ENCODE data around the gene ABHD17A. TPM values are rescaled to one million over a fixed set of nuclear protein-coding genes. Genes with fewer than 3 reads are reported as not detected.

The ABHD17A gene
- total and polyA plus RNA-seq, 9 of the 15 experiments (the other 6 are each of a cell fraction or from before 2014, with no cell fraction given): 0.04 to 135 (median 21.8) TPM; not detected in 1

DNA sequence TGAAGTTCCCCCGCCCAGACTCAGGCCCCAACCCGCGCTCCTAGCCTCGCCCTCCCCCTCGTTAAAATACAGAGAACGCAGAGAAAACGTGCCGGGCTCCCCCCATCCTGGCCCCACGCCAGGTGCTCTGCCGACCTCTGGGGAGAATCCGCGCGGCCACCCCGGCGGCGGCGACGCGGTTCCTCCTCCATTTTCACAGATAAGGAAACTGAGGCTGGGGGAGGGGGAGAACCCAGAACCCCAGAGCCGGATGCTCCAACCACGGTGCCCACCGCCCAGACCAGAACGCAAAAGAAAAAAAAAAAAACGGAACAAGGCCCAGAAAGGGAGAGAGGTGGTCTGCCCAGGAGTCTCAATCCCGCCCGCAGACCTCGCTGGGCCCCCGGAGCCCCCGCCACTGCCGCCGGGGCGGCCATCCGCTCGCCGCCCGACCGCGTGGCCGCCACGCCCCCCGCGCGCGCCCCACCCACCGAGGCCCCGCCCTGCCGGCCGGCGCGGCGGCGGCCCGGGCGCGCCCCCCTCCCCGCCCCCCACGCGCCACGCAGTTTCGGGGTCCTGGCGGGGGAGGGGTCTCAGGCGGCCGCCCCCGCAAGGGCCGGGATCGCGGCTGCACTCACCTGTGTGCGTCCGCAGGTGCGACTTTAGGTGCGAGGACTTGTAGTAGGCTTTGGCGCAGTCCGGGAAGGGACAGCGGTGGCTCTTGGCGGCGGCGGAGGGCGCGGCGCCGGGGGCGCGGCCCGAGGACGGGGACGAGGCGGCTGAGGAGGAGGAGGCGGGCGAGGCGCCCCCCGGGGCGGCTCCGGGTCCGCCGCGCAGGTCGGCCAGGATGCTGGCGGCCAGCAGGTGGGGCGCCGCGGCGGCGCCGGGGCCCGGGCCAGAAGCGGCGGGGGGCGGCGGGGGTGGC is 22.6 kb downstream of the ABHD17A start (continued):
- no peak for TF ChIP-seq ID3 (CRISPR knock-in tag; IDR thresholded peaks at IDR 0.05)
- TF ChIP-seq ID3 (tag; IDR thresholded peaks at IDR 0.05): no peak
- TF ChIP-seq, protein P1, sequence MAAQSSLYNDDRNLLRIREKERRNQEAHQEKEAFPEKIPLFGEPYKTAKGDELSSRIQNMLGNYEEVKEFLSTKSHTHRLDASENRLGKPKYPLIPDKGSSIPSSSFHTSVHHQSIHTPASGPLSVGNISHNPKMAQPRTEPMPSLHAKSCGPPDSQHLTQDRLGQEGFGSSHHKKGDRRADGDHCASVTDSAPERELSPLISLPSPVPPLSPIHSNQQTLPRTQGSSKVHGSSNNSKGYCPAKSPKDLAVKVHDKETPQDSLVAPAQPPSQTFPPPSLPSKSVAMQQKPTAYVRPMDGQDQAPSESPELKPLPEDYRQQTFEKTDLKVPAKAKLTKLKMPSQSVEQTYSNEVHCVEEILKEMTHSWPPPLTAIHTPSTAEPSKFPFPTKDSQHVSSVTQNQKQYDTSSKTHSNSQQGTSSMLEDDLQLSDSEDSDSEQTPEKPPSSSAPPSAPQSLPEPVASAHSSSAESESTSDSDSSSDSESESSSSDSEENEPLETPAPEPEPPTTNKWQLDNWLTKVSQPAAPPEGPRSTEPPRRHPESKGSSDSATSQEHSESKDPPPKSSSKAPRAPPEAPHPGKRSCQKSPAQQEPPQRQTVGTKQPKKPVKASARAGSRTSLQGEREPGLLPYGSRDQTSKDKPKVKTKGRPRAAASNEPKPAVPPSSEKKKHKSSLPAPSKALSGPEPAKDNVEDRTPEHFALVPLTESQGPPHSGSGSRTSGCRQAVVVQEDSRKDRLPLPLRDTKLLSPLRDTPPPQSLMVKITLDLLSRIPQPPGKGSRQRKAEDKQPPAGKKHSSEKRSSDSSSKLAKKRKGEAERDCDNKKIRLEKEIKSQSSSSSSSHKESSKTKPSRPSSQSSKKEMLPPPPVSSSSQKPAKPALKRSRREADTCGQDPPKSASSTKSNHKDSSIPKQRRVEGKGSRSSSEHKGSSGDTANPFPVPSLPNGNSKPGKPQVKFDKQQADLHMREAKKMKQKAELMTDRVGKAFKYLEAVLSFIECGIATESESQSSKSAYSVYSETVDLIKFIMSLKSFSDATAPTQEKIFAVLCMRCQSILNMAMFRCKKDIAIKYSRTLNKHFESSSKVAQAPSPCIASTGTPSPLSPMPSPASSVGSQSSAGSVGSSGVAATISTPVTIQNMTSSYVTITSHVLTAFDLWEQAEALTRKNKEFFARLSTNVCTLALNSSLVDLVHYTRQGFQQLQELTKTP (IDR thresholded peaks at IDR 0.05; ENCODE audit: low read depth in 1 of 2, partially characterized antibody in 2 of 2): no peak
- no peak for TF ChIP-seq RCOR1 (IDR thresholded peaks at IDR 0.05; ENCODE audit: borderline replicate concordance in 1 of 2, low read depth in 2 of 2, low read length in 2 of 2)
- TF ChIP-seq HNRNPLL (IDR thresholded peaks at IDR 0.05; ENCODE audit: low read depth, low read length, poor library complexity, severe bottlenecking): peak; percentile 7
- no peak for TF ChIP-seq ZNF212 (CRISPR knock-in tag; IDR thresholded peaks at IDR 0.05)
- TF ChIP-seq POLR2G (IDR thresholded peaks at IDR 0.05; ENCODE audit: low read depth, low read length): peak; percentile 47
- TF ChIP-seq CBX2 (IDR thresholded peaks at IDR 0.05; ENCODE audit: insufficient read depth, low read length, poor library complexity, severe bottlenecking): no peak
- no peak for TF ChIP-seq ZNF696 (CRISPR knock-in tag; conservative IDR thresholded peaks at IDR 0.05)
- no peak for TF ChIP-seq FIP1L1 (IDR thresholded peaks at IDR 0.05; ENCODE audit: low read depth, low read length, poor library complexity, severe bottlenecking)
- TF ChIP-seq ASH1L (IDR thresholded peaks at IDR 0.05; ENCODE audit: borderline replicate concordance, low read depth, partially characterized antibody): no peak
- peak; percentile 36 for TF ChIP-seq CHD1 (IDR thresholded peaks at IDR 0.05; ENCODE audit: low read length)
- TF ChIP-seq, protein P2, sequence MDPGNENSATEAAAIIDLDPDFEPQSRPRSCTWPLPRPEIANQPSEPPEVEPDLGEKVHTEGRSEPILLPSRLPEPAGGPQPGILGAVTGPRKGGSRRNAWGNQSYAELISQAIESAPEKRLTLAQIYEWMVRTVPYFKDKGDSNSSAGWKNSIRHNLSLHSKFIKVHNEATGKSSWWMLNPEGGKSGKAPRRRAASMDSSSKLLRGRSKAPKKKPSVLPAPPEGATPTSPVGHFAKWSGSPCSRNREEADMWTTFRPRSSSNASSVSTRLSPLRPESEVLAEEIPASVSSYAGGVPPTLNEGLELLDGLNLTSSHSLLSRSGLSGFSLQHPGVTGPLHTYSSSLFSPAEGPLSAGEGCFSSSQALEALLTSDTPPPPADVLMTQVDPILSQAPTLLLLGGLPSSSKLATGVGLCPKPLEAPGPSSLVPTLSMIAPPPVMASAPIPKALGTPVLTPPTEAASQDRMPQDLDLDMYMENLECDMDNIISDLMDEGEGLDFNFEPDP (CRISPR knock-in tag; IDR thresholded peaks at IDR 0.05): no peak
- TF ChIP-seq MYC (IDR thresholded peaks at IDR 0.05; ENCODE audit: low read depth, low read length): peak; percentile 73; the same call in 1 of the 2 replicates
- no peak for TF ChIP-seq MYC (CRISPR knock-in tag; IDR thresholded peaks at IDR 0.05; ENCODE audit: borderline replicate concordance, low read depth)

Measured in K562 (cell line).